OCI-LY1 (cell line): Measurements from ENCODE around the gene MORN5.

Experiments
- CTCF ChIP-seq: fragments of 200-600 bp; sonication (generic), shearing (Covaris generic); IDR thresholded peaks from 2 replicates; pipeline ENCODE4 v1.5.1; 2017; ENCODE audit warnings: mild to moderate bottlenecking, antibody characterized with exemption, low read length, moderate library complexity, mixed read lengths
- EZH2 ChIP-seq: fragments of 200-600 bp; sonication (generic), shearing (Covaris generic); IDR thresholded peaks from 2 replicates; pipeline ENCODE4 v1.8.0; 2017; ENCODE audit warnings: borderline replicate concordance, mixed run types, mild to moderate bottlenecking, antibody characterized with exemption, low read length, moderate library complexity, mixed read lengths

- no peak for TF ChIP-seq CTCF
- TF ChIP-seq EZH2: no peak
Measured at GRCh38 chr9:122113574-122113973, 46.1 kb upstream of the MORN5 start.
